Muscle of leg (tissue), 11 donors: ENCODE data around the gene ELMO1. TPM values are rescaled to one million over a fixed set of nuclear protein-coding genes. Genes with fewer than 3 reads are reported as not detected.

Experiments
- DNase-seq: peaks from one replicate; pipeline ENCODE4 v3.0.0; 2013
- H3K27ac ChIP-seq: one replicate; pipeline ENCODE4 v1.5.1; 2013; ENCODE audit warnings: mild to moderate bottlenecking, low read length, control low read depth
- H3K27me3 ChIP-seq: one replicate; pipeline ENCODE4 v1.6.1; 2013; ENCODE audit warnings: low read length; ENCODE audit not compliant: control insufficient read depth, insufficient read depth
- H3K36me3 ChIP-seq: one replicate; pipeline ENCODE4 v1.6.1; 2013; ENCODE audit warnings: low read length; ENCODE audit not compliant: control insufficient read depth, insufficient read depth
- H3K4me1 ChIP-seq: one replicate; pipeline ENCODE4 v1.6.1; 2013; ENCODE audit warnings: low read length; ENCODE audit not compliant: control insufficient read depth, insufficient read depth
- H3K4me3 ChIP-seq: one replicate; pipeline ENCODE4 v1.5.1; 2013; ENCODE audit warnings: low read length, control low read depth
- H3K9me3 ChIP-seq: replicated peaks from 2 replicates; pipeline ENCODE4 v1.6.1; 2013; ENCODE audit warnings: low read depth, low read length; ENCODE audit not compliant: control insufficient read depth
- WGBS: methylation state at CpG from one replicate; pipeline ENCODE4 v1.1.5; 2013; ENCODE audit warnings: missing lambda C conversion rate; ENCODE audit not compliant: insufficient coverage; 5-methylcytosine and 5-hydroxymethylcytosine counted together
- polyA plus RNA-seq, 8 donors: library from polyadenylated mRNA; unstranded; fragments of 120-200 nt; gene quantifications; one replicate each; pipeline versions ENCODE4 v1.2.1 to v1.2.3, GENCODE V29; 2013; ENCODE audit warnings: inconsistent platforms in 1 of 8, low replicate concordance in 1 of 8; ENCODE audit not compliant: insufficient read length in 8 of 8, insufficient read depth in 1 of 8
- total RNA-seq: library from RNA; stranded (reverse); fragments of 120-200 nt; gene quantifications from one replicate; pipeline ENCODE4 v1.2.4, GENCODE V29; 2013

The ELMO1 gene
- total and polyA plus RNA-seq, 9 donors, result 20.3 to 40.7 (median 25.0) TPM

- H3K4me3 ChIP-seq, result no peak overlapping the region
- peaks cover 4% of the 10 kb centered on the region for H3K4me1 ChIP-seq
- DNase-seq, result no peak
- 76% methylated on average over 3 of the region's 3 CpGs for WGBS
- H3K36me3 ChIP-seq, result no peaks in the 10 kb centered on the region
- no peaks in the 10 kb centered on the region for H3K9me3 ChIP-seq
- no peak overlapping the region for H3K27ac ChIP-seq
- H3K27me3 ChIP-seq, result no peaks in the 10 kb centered on the region
Observed at GRCh38 chr7:37434529-37434928, 14.1 kb downstream of the ELMO1 start.

DNA sequence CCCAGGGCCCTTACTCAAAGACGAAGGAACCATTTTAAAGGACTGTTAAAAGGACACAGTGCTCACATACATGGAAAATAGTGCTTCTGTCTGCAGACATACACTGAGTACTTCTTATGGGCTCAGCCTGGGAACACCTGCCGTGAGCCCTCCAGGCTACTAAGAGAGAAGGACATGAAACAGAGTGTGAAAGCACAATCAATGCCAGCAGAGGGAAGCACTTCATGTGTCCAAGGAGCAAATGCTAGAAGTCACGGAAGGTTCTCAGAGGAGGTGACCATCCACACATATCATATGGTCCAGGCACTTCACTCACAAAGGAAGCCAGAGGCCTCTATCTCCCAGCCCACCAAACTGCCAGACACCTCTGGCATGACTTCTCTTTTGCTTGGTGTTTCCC, 15.5 kb downstream of the ELMO1 start:
- 67% methylated on average over 2 of the region's 3 CpGs for WGBS
- DNase-seq, result no peak

DNA sequence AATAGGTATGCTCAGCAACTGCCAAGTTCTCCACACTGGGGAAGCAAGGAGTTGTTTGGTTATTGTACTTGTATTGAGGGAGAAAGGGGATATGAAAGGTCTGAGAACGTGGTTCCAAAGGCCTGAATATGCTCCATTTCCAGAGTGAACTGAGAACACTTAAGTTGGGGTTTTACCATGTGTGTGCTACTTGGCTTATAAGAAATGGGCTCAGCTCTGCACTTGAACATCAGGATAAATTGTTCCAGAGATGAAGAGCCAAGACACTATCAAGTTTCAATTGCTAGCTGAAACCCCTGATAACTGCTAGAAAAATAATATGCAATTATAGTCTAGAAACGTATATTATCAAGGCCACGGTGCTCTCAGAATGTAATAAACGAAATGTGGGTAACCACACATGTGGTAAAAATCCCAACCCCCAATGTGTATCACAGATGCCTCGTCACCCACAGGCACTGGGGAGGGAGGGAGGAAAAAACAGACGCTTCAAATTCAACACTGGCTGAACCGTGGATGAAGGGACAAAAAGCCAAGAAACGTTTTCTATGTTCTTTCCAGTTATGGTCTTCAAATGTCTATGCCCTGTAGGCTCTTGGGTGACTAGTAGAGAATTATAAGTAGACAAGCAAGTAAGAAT, 16.3 kb downstream of the ELMO1 start:
- Histone ChIP-seq H3K27ac (no peak overlapping the region), H3K4me3 (no peak overlapping the region), H3K36me3 (peaks cover 2% of the 10 kb centered on the region), H3K27me3 (no peaks in the 10 kb centered on the region), H3K9me3 (no peaks in the 10 kb centered on the region), H3K4me1 (peaks cover 4% of the 10 kb centered on the region)
- DNase-seq, result peak; percentile 63
- 5% methylated on average over 3 of the region's 8 CpGs for WGBS

More for the DNA sequence above, 15.5 kb downstream of the ELMO1 start:
- peaks cover 4% of the 10 kb centered on the region for H3K4me1 ChIP-seq
- H3K9me3 ChIP-seq, result no peaks in the 10 kb centered on the region
- no peak overlapping the region for H3K4me3 ChIP-seq
- no peak overlapping the region for H3K27ac ChIP-seq
- no peaks in the 10 kb centered on the region for H3K27me3 ChIP-seq
- H3K36me3 ChIP-seq, result peaks cover 2% of the 10 kb centered on the region

DNA sequence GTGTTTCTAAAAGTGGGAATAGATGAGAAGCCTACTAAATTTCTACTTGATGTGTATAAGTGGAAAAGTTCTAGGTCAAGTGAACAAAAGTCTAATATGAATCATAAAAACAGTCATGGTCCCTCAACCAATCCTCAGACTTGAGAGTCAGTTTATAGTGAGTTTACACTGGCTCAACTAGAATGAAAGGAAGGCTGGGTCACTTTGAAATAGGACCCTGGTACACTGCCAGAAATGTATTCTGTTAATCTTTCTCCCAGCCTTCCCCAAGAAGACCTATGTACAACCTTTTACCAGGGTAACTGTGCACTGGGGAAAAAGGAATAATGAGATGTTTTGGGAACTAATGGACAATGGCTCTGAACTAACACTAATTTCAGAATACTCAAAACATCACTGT, 17.3 kb downstream of the ELMO1 start:
- Histone ChIP-seq H3K4me1 (peaks cover 4% of the 10 kb centered on the region), H3K27me3 (no peaks in the 10 kb centered on the region), H3K9me3 (no peaks in the 10 kb centered on the region), H3K4me3 (no peak overlapping the region), H3K36me3 (peaks cover 2% of the 10 kb centered on the region), H3K27ac (no peak overlapping the region)
- DNase-seq, result no peak

DNA sequence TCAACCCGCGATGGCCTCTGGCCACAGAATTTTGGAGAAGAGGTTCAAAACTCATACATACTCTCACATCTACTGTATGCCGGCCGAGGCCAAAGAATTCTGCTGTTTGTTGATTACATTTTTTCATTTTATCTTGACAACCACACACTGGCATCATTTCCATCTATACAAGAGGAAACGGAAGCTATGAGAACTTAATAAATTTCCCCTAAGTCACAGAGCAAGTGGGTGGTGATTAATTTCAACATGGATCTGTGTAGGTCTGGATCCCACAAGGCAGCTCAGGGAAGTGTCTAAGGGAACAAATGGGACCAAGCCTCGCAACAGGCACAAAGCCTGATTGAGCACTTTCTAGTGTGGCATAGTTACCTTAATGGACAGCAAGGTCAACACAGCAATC, 18.0 kb downstream of the ELMO1 start:
- no peak for DNase-seq
- peaks cover 2% of the 10 kb centered on the region for H3K36me3 ChIP-seq
- peaks cover 4% of the 10 kb centered on the region for H3K4me1 ChIP-seq
- no peaks in the 10 kb centered on the region for H3K9me3 ChIP-seq
- no peaks in the 10 kb centered on the region for H3K27me3 ChIP-seq
- H3K4me3 ChIP-seq, result no peak overlapping the region
- no peak overlapping the region for H3K27ac ChIP-seq
- 91% methylated on average over 3 of the region's 6 CpGs for WGBS

DNA sequence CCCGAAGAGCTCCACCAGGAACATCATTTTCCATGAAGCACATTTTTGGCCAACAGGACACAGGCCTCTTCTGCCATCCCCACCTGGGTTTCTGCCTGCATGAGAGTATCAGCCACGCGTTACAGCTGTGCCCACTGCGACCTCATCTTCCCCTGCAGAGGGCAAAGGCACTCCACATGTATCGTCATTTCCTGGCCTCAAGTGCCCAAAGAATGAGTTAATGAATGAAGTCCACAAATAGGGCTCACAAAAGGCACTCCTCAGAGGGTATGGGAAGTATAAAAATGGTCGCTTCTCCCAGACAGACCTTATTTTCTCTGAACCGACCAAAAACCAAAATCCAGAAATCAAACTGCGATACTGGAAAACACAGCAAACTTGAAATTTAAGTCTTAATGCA, 18.5 kb downstream of the ELMO1 start:
- Histone ChIP-seq H3K27ac (no peak overlapping the region), H3K4me1 (peaks cover 4% of the 10 kb centered on the region), H3K4me3 (no peak overlapping the region), H3K9me3 (no peaks in the 10 kb centered on the region), H3K36me3 (peaks cover 2% of the 10 kb centered on the region), H3K27me3 (no peaks in the 10 kb centered on the region)
- WGBS, result 90% methylated on average over 5 of the region's 8 CpGs
- no peak for DNase-seq

GRCh38 chr7:37429435-37429791, 19.3 kb downstream of the ELMO1 start:
- no peaks in the 10 kb centered on the region for H3K27me3 ChIP-seq
- no peak overlapping the region for H3K4me3 ChIP-seq
- no peaks in the 10 kb centered on the region for H3K9me3 ChIP-seq
- H3K4me1 ChIP-seq, result peaks cover 4% of the 10 kb centered on the region
- H3K27ac ChIP-seq, result no peak overlapping the region
- no peak for DNase-seq
- H3K36me3 ChIP-seq, result peaks cover 2% of the 10 kb centered on the region

DNA sequence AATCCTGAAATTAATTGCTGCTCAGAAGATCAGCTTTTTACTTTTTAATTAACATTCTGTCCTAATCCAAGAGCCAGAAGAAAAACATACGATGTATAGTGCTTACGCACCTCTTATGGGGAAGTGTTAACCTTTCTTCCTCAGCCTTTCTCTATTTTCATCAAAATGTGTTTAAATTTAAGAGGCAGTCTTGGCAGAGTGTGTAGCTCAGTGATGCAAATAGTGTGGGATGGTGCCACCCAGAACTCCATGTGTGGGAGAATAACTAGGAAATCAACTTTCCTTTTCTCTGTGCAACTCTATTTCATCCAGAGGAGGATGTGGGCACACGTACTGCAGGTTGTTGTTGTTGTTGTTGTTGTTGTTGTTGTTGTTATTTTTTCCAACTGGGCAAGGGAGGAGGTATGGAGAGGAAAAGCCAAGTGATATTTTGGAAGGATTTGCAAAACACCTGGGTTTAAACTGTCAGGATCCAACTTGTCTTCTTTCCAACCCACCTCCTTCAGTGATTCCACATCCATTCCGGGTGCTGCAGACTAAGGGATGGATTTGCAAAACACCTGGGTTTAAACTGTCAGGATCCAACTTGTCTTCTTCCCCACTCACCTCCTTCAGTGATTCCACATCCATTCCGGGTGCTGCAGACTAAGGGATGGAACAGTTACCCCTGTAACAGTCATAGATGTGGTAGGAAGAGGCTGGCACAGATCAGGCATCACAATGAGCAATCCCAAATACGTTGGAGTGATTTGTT, 19.8 kb downstream of the ELMO1 start:
- DNase-seq, result no peak
- 50% methylated on average over 1 of the region's 6 CpGs for WGBS
- Histone ChIP-seq H3K9me3 (no peaks in the 10 kb centered on the region), H3K27ac (no peak overlapping the region), H3K36me3 (peaks cover 2% of the 10 kb centered on the region), H3K4me3 (no peak overlapping the region), H3K27me3 (no peaks in the 10 kb centered on the region), H3K4me1 (peaks cover 4% of the 10 kb centered on the region)

GRCh38 chr7:37427276-37427940, 21.3 kb downstream of the ELMO1 start:
- Histone ChIP-seq H3K9me3 (no peaks in the 10 kb centered on the region), H3K36me3 (peaks cover 2% of the 10 kb centered on the region), H3K4me3 (no peak overlapping the region), H3K4me1 (peaks cover 8% of the 10 kb centered on the region), H3K27ac (no peak overlapping the region), H3K27me3 (no peaks in the 10 kb centered on the region)
- no CpG with 5 or more reads among the region's 2 CpGs for WGBS
- no peak for DNase-seq

DNA sequence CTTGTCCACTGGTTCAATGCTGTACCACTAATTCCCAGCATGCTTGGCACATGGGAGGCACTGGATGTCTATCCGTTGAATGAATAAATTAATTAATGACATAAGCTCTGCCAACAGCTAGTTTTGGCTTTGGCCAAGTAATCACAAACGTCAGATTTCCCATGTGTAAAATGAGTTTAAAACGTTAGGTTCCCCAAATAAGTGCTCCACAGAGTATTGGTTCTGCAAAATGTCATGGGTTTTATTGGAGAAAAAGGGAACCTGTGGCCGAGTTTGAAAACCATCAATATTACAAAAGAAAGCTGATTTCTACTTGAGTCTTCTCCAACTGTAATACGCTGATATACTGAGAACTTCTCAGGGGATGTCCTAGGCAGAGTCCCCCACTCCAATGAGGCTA, 23.2 kb downstream of the ELMO1 start:
- Histone ChIP-seq H3K4me3 (no peak overlapping the region), H3K9me3 (no peaks in the 10 kb centered on the region), H3K36me3 (peaks cover 2% of the 10 kb centered on the region), H3K27me3 (no peaks in the 10 kb centered on the region), H3K27ac (no peak overlapping the region), H3K4me1 (peaks cover 15% of the 10 kb centered on the region)
- WGBS, result 90% methylated on average over 2 of the region's 5 CpGs
- peak; percentile 58 for DNase-seq
